WERI-Rb-1 (cell line): ENCODE results near the gene TDRKH.

ENCODE experiments used
- DNase-seq: peaks from one replicate; pipeline ENCODE4 v3.0.0-alpha.2; 2020
- H3K27ac ChIP-seq: fragments of 250-450 bp; sonication (Bioruptor Pico); 2 replicates; pipeline ENCODE4 v1.5.1; 2020; ENCODE audit warnings: mild to moderate bottlenecking, moderate library complexity
- H3K27me3 ChIP-seq: fragments of 250-450 bp; sonication (Bioruptor Pico); 2 replicates; pipeline ENCODE4 v1.5.1; 2021; ENCODE audit warnings: mild to moderate bottlenecking, low read depth, moderate library complexity; ENCODE audit not compliant: insufficient read depth, severe bottlenecking
- H3K36me3 ChIP-seq: fragments of 250-450 bp; sonication (Bioruptor Pico); 2 replicates; pipeline ENCODE4 v1.5.1; 2020; ENCODE audit warnings: mild to moderate bottlenecking, moderate library complexity
- H3K4me3 ChIP-seq: 2 replicates; pipeline ENCODE4 v1.5.1; 2011; ENCODE audit warnings: low read depth, mild to moderate bottlenecking, control low read depth, low read length
- H3K9me3 ChIP-seq: fragments of 250-450 bp; sonication (Bioruptor Pico); 2 replicates; pipeline ENCODE4 v1.5.1; 2021; ENCODE audit warnings: mild to moderate bottlenecking, moderate library complexity; ENCODE audit not compliant: severe bottlenecking
- CTCF ChIP-seq: IDR thresholded peaks from 2 replicates; pipeline ENCODE4 v1.5.1; 2011; ENCODE audit warnings: low read depth, mild to moderate bottlenecking, control low read depth, inconsistent platforms, low read length

Gene TDRKH

GRCh38 chr1:151822404-151822803 is 32.1 kb upstream of the TDRKH start:
- Histone ChIP-seq H3K4me3 (no peak overlapping the region), H3K9me3 (no peaks in the 10 kb centered on the region), H3K36me3 (no peaks in the 10 kb centered on the region), H3K27ac (peak overlapping the region; percentile 9; the same call in 1 of the 2 replicates), H3K27me3 (no peaks in the 10 kb centered on the region)
- DNase-seq, result peak; percentile 66
- no peak for TF ChIP-seq CTCF

DNA sequence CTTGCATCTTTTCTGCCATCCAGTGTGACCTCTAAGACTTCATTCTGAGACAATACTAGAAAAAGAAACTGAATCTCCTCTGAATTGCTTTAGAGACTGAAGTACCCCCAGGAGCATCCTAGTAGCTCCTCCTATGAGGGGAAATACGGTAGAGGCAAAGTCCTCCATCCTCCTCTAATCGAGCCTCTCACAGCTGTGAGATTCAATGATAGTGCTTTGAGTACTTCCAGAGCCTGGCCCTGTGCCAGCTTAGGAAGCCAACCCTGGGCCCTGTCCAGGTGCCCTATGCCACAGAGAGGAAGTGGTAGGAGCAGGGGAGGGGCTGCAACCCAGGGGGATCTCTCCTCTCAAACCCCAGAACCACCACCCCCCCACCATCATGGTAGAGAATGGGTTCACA is 30.6 kb upstream of the TDRKH start:
- TF ChIP-seq CTCF, result no peak
- H3K9me3 ChIP-seq, result no peaks in the 10 kb centered on the region
- DNase-seq, result no peak
- no peaks in the 10 kb centered on the region for H3K36me3 ChIP-seq
- no peaks in the 10 kb centered on the region for H3K27me3 ChIP-seq
- H3K4me3 ChIP-seq, result no peak overlapping the region
- no peak overlapping the region for H3K27ac ChIP-seq

DNA sequence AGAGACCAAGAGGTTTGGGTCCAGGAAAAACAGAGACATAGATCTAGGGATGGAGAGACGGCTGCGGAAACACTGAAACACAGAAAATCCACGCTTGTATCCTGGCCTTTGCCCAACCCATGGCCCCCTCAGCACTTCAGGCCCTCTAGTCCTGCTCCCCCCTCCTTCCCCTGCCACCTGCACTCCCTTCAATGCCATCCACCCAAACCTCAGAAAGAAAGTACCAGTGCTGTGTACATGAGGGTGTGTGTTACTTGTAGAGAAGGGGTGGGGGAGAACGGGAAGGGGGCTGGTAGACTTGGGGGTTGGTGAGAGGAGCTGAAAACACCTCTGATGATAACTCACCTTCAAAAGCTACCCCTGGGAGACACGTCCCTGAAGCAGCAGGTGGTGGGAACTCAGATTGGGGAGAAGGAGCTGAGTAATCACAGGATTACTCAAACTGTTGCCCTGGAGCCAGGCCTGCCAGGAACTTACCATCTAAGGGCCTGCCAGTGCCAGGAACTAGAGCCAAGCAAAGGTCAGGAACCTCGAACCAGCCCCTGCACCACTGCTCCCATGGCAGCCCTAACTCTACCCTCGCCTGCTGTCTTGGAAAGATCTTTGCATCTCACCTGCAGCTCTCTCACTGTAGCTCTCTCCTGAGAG is 29.8 kb upstream of the TDRKH start:
- Histone ChIP-seq H3K4me3 (no peak overlapping the region), H3K9me3 (no peaks in the 10 kb centered on the region), H3K27me3 (no peaks in the 10 kb centered on the region), H3K36me3 (no peaks in the 10 kb centered on the region), H3K27ac (no peak overlapping the region)
- DNase-seq, result no peak
- TF ChIP-seq CTCF, result no peak

DNA sequence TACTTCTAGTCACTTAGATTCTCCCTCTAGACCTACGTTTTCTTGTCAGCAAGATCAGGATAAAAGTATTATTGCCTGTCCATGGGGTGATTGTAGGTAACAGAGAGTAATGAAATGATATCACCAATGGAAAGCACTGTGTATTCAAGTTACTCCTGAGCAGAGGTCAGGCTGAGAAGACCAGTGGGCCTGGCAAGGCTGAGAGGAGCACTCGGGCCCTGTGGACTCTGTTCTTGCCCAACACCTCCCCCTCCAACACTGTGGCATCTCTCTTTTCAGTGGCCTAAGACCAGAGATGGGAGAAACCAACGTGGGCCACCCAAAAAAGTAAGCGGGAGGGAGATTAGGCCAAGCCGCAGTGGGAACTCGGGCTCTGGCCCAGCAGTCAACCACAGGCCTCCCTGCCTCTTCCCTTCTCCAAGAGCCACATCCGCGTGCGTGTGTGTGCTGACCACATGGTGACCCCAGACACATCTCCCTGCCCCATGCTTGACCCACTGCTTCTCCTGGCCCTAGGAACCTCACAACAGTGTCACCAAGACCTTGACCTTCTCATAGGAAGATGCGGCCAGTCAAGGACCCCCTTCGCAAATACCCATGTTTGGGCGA is 29.0 kb upstream of the TDRKH start:
- DNase-seq, result no peak
- Histone ChIP-seq H3K27me3 (no peaks in the 10 kb centered on the region), H3K27ac (no peak overlapping the region), H3K9me3 (no peaks in the 10 kb centered on the region), H3K4me3 (no peak overlapping the region), H3K36me3 (no peaks in the 10 kb centered on the region)
- no peak for TF ChIP-seq CTCF

DNA sequence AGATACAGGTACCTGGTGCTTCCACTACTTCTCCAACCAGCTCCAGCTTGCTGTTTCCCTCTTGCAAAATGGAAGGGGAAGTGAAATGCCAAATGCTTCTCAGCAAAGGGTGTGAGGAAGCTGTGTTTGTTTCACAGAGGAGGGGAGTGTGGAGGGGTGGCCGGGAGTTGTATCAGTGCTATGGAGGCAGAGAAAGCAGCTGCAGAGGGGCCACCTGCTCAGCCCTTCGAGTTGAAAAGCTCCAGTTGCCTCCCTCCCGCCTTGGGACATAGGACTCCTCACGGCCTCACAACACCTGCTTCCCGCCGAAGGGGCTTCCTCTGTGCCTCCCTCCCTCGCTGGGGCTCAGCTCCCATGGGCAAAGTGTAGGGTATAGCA is 27.0 kb upstream of the TDRKH start:
- no peak for TF ChIP-seq CTCF
- no peak for DNase-seq
- H3K27ac ChIP-seq, result no peak overlapping the region; the same call in 1 of the 2 replicates

More for the DNA sequence above, 27.0 kb upstream of the TDRKH start:
- Histone ChIP-seq H3K4me3 (no peak overlapping the region), H3K36me3 (no peaks in the 10 kb centered on the region), H3K9me3 (no peaks in the 10 kb centered on the region), H3K27me3 (no peaks in the 10 kb centered on the region)
